Glomerular visceral epithelial cell (primary cell): Measurements from ENCODE around the gene TNNI2.
"Not testable (repeated sequence)": the region's sequence is repeated elsewhere in the genome, so short reads cannot be mapped to it uniquely, and the experiment has no call there.

Experiments used
- DNase-seq: peaks from one replicate; pipeline ENCODE4 v3.0.0-alpha.2; 2016; ENCODE audit errors: extremely low spot score

TNNI2 gene

GRCh38 chr11:1838426-1839144 is at the start of gene TNNI2:
Gene TNNI2, plus strand, starts transcription at chr11:1838981. Its CDS starts 716 bp downstream, at chr11:1839697.
- no peak for DNase-seq

- DNase-seq: no peak
These were observed 46.9 kb upstream of the TNNI2 start for GRCh38 chr11:1791912-1792311.

- DNase-seq: no peak
These were observed 46.3 kb upstream of the TNNI2 start for GRCh38 chr11:1792461-1792860.

GRCh38 chr11:1793081-1793480 is 45.7 kb upstream of the TNNI2 start:
- DNase-seq: no peak

GRCh38 chr11:1796413-1797011 is 42.3 kb upstream of the TNNI2 start:
- DNase-seq: no peak

- DNase-seq: no peak
These were observed 41.2 kb upstream of the TNNI2 start for GRCh38 chr11:1797391-1798125.

GRCh38 chr11:1803246-1803645 is 35.5 kb upstream of the TNNI2 start:
- DNase-seq: no peak

- DNase-seq: not testable (repeated sequence)
These were observed 34.8 kb upstream of the TNNI2 start for GRCh38 chr11:1803835-1804519.

- DNase-seq: no peak
These were observed 33.3 kb upstream of the TNNI2 start for GRCh38 chr11:1805525-1805924.

GRCh38 chr11:1807264-1807995 is 31.4 kb upstream of the TNNI2 start:
- no peak for DNase-seq

GRCh38 chr11:1810761-1811160 is 28.0 kb upstream of the TNNI2 start:
- DNase-seq: no peak

- no peak for DNase-seq
These were observed 26.5 kb upstream of the TNNI2 start for GRCh38 chr11:1812274-1812673.

GRCh38 chr11:1812801-1813200 is 26.0 kb upstream of the TNNI2 start:
- no peak for DNase-seq

GRCh38 chr11:1813356-1813755 is 25.4 kb upstream of the TNNI2 start:
- DNase-seq: not testable (repeated sequence)

- DNase-seq: no peak
These were observed 24.1 kb upstream of the TNNI2 start for GRCh38 chr11:1814691-1815090.

GRCh38 chr11:1815311-1815710 is 23.5 kb upstream of the TNNI2 start:
- DNase-seq: no peak

- no peak for DNase-seq
These were observed 23.0 kb upstream of the TNNI2 start for GRCh38 chr11:1815751-1816150.

GRCh38 chr11:1817000-1817399 is 21.8 kb upstream of the TNNI2 start:
- DNase-seq: no peak

- DNase-seq: no peak
These were observed 21.3 kb upstream of the TNNI2 start for GRCh38 chr11:1817511-1817910.

GRCh38 chr11:1819074-1819473 is 19.7 kb upstream of the TNNI2 start:
- DNase-seq: no peak

- no peak for DNase-seq
These were observed 18.1 kb upstream of the TNNI2 start for GRCh38 chr11:1820463-1821325.
